GM12878 (cell line): ENCODE results near the gene WDFY4. TPM values are rescaled to one million over a fixed set of nuclear protein-coding genes. Genes with fewer than 3 reads are reported as not detected.

Source experiments
- ATAC-seq: fragments of 200-7000 bp; cut with Tn5 transposase; 3 replicates; pipeline ENCODE4 v1.9.1; 2020; ENCODE audit warnings: mild to moderate bottlenecking, moderate library complexity
- BruUV-seq: library from RNA; stranded (reverse); fragments of 400-500 nt; replicated peaks from 2 replicates; lab custom pipeline; 2021; lab: Mats Ljungman, UMichigan
- CTCF ChIA-PET: fragments of 300-600 bp; sonication (Branson Sonifier 250); formaldehyde crosslinking; extraction: SDS; loops from one replicate; lab custom pipeline; 2021; ENCODE audit warnings: inconsistent platforms; lab: Yijun Ruan, JAX
- POLR2A ChIA-PET: fragments of 350-600 bp; formaldehyde crosslinking; extraction: SDS; loops from one replicate; lab custom pipeline; 2021; ENCODE audit warnings: inconsistent platforms; lab: Charles Lee
- RAD21 ChIA-PET: fragments of 300-600 bp; sonication (Branson Sonifier 250); formaldehyde crosslinking; loops from one replicate; lab custom pipeline; 2023; ENCODE audit warnings: antibody characterized with exemption; ENCODE audit not compliant: unreplicated experiment; lab: Charles Lee
- SMC1A ChIA-PET: fragments of 300-600 bp; sonication (Branson Sonifier 250); formaldehyde crosslinking; loops from one replicate; lab custom pipeline; 2023; ENCODE audit not compliant: unreplicated experiment, uncharacterized antibody; lab: Charles Lee
- DNase-seq: peaks from one replicate; pipeline ENCODE4 v3.0.0-alpha.2; 2011; ENCODE audit warnings: low read depth, low spot score
- FAIRE-seq: peaks from 3 replicates; lab custom pipeline; 2011; peaks lifted over from hg19 to GRCh38; lab: Jason Lieb, UNC
- H2AFZ ChIP-seq: 2 replicates; pipeline ENCODE4 v1.6.0; 2011; ENCODE audit warnings: low read depth, low read length, control low read depth; ENCODE audit not compliant: control insufficient read depth
- H3K27ac ChIP-seq: 2 replicates; pipeline ENCODE4 v1.5.1; 2011; ENCODE audit warnings: control low read depth; ENCODE audit not compliant: control insufficient read depth, insufficient read depth
- H3K27me3 ChIP-seq, 2 experiments: replicated peaks in 1 of 2; 2 replicates each; pipeline versions ENCODE4 v1.6.0 to v1.6.1; 2011; ENCODE audit warnings: low read length in 1 of 2; ENCODE audit not compliant: control insufficient read depth in 2 of 2, insufficient read depth in 2 of 2
- H3K36me3 ChIP-seq, 2 experiments: 2 replicates each; pipeline ENCODE4 v1.5.1; 2011; ENCODE audit warnings: low read length in 1 of 2; ENCODE audit not compliant: control insufficient read depth in 2 of 2, insufficient read depth in 2 of 2
- H3K4me1 ChIP-seq: 2 replicates; pipeline ENCODE4 v1.6.1; 2011; ENCODE audit warnings: mild to moderate bottlenecking, low read length, moderate library complexity, mixed read lengths; ENCODE audit not compliant: control insufficient read depth, insufficient read depth
- H3K4me2 ChIP-seq: 2 replicates; pipeline ENCODE4 v1.6.0; 2011; ENCODE audit warnings: control low read depth; ENCODE audit not compliant: control insufficient read depth, insufficient read depth
- H3K4me3 ChIP-seq: fragments of 200-600 bp; sonication (generic); 2 replicates; pipeline ENCODE4 v1.5.1; 2016
- H3K79me2 ChIP-seq: 2 replicates; pipeline ENCODE4 v1.6.0; 2011; ENCODE audit warnings: low read length; ENCODE audit not compliant: control insufficient read depth, insufficient read depth
- H3K9ac ChIP-seq: 2 replicates; pipeline ENCODE4 v1.8.0; 2011; ENCODE audit warnings: low read length, control low read depth, mixed read lengths; ENCODE audit not compliant: control insufficient read depth, insufficient read depth
- H3K9me3 ChIP-seq: replicated peaks from 3 replicates; pipeline ENCODE4 v1.5.1; 2011; ENCODE audit warnings: mild to moderate bottlenecking, low read length; ENCODE audit not compliant: control insufficient read depth, insufficient read depth
- H4K20me1 ChIP-seq: 2 replicates; pipeline ENCODE4 v1.6.0; 2011; ENCODE audit not compliant: control insufficient read depth, insufficient read depth
- GATAD2B ChIP-seq: fragments of 450-650 bp; conservative IDR thresholded peaks from 2 replicates; pipeline ENCODE4 v1.6.1; 2017; ENCODE audit warnings: low read depth, mild to moderate bottlenecking, moderate library complexity
- HCFC1 ChIP-seq: fragments of 150-350 bp; IDR thresholded peaks from 2 replicates; pipeline ENCODE4 v1.6.1; 2014; ENCODE audit warnings: low read length
- HDGF ChIP-seq: fragments of 450-650 bp; IDR thresholded peaks from 2 replicates; pipeline ENCODE4 v1.6.1; 2016; ENCODE audit warnings: antibody characterized with exemption
- SUZ12 ChIP-seq: fragments of 200-600 bp; sonication (generic); IDR thresholded peaks from one replicate; pipeline ENCODE4 v1.6.1; 2018; ENCODE audit warnings: antibody characterized with exemption, mild to moderate bottlenecking; ENCODE audit not compliant: unreplicated experiment
- TCF3 ChIP-seq: IDR thresholded peaks from 2 replicates; pipeline ENCODE4 v1.6.1; 2012; ENCODE audit warnings: low read depth, mild to moderate bottlenecking, low read length, borderline replicate concordance; ENCODE audit not compliant: insufficient read depth
- ZNF622 ChIP-seq: fragments of 450-650 bp; IDR thresholded peaks from 2 replicates; pipeline ENCODE4 v1.6.1; 2017; ENCODE audit warnings: mild to moderate bottlenecking, inconsistent platforms
- WGBS: methylation state at CpG from one replicate; pipeline ENCODE4 v1.1.6; 2016; ENCODE audit warnings: low lambda C conversion rate; ENCODE audit not compliant: insufficient replicate concordance, insufficient coverage; ENCODE audit errors: missing lambda C conversion rate; 5-methylcytosine and 5-hydroxymethylcytosine counted together
- in situ Hi-C: fragments of 300-500 bp; cut with MboI; formaldehyde crosslinking; loops from 9 replicates; pipeline ENCODE4 v1.14.3; 2018; ENCODE audit warnings: mixed read lengths
- intact Hi-C: fragments of 100-400 bp; cut with micrococcal nuclease; formaldehyde crosslinking; loops from one replicate; pipeline ENCODE4 v1.14.2; 2022; ENCODE audit not compliant: unreplicated experiment
- polyA plus RNA-seq, 11 experiments: library from polyadenylated mRNA; depleted of rRNA in 4 of 11; unstranded in 6 of 11; stranded (reverse) in 5 of 11; fragments of >200 nt; fragmentation: Nextera tagmentation in 4 of 11; fragmentation: Illumina TruSeq in 1 of 11; extraction: Ambion mirVana in 4 of 11; extraction: Trizol in 1 of 11; gene quantifications; 1 replicate in 1 of 11; 2 replicates in 10 of 11; pipeline versions ENCODE4 v1.2.1 to v1.2.3, GENCODE V29; 2011 to 2016; ENCODE audit warnings: inconsistent platforms in 2 of 11, missing spikeins in 2 of 11, low read depth in 1 of 11
- total RNA-seq, 4 experiments: library from RNA; depleted of rRNA in 3 of 4; stranded (reverse); fragments of >200 nt in 3 of 4; fragmentation: Illumina TruSeq in 1 of 4; extraction: Trizol in 1 of 4; gene quantifications; 2 replicates each; pipeline versions ENCODE4 v1.2.1 to v1.2.3, GENCODE V29; 2013 to 2021
- TF ChIP-seq, protein P1 (sequence below): fragments of 450-650 bp; formaldehyde crosslinking; IDR thresholded peaks from 2 replicates; pipeline ENCODE4 v1.4.0; 2020; ENCODE audit warnings: mild to moderate bottlenecking, moderate library complexity
- TF ChIP-seq, protein P2 (sequence below): fragments of 450-650 bp; IDR thresholded peaks from 2 replicates; pipeline ENCODE4 v1.6.1; 2018; ENCODE audit warnings: borderline replicate concordance, mild to moderate bottlenecking; ENCODE audit not compliant: partially characterized antibody

The WDFY4 gene
- total and polyA plus RNA-seq, 10 of the 15 experiments (the other 5 are each of a cell fraction or from before 2014, with no cell fraction given), result 13.5 to 132 (median 47.3) TPM

GRCh38 chr10:48774416-48775205 lies 89.9 kb downstream of the WDFY4 start (continued):
- TF ChIP-seq, protein P1, sequence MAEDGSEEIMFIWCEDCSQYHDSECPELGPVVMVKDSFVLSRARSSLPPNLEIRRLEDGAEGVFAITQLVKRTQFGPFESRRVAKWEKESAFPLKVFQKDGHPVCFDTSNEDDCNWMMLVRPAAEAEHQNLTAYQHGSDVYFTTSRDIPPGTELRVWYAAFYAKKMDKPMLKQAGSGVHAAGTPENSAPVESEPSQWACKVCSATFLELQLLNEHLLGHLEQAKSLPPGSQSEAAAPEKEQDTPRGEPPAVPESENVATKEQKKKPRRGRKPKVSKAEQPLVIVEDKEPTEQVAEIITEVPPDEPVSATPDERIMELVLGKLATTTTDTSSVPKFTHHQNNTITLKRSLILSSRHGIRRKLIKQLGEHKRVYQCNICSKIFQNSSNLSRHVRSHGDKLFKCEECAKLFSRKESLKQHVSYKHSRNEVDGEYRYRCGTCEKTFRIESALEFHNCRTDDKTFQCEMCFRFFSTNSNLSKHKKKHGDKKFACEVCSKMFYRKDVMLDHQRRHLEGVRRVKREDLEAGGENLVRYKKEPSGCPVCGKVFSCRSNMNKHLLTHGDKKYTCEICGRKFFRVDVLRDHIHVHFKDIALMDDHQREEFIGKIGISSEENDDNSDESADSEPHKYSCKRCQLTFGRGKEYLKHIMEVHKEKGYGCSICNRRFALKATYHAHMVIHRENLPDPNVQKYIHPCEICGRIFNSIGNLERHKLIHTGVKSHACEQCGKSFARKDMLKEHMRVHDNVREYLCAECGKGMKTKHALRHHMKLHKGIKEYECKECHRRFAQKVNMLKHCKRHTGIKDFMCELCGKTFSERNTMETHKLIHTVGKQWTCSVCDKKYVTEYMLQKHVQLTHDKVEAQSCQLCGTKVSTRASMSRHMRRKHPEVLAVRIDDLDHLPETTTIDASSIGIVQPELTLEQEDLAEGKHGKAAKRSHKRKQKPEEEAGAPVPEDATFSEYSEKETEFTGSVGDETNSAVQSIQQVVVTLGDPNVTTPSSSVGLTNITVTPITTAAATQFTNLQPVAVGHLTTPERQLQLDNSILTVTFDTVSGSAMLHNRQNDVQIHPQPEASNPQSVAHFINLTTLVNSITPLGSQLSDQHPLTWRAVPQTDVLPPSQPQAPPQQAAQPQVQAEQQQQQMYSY (CRISPR knock-in tag), result no peak
- TF ChIP-seq, protein P2, sequence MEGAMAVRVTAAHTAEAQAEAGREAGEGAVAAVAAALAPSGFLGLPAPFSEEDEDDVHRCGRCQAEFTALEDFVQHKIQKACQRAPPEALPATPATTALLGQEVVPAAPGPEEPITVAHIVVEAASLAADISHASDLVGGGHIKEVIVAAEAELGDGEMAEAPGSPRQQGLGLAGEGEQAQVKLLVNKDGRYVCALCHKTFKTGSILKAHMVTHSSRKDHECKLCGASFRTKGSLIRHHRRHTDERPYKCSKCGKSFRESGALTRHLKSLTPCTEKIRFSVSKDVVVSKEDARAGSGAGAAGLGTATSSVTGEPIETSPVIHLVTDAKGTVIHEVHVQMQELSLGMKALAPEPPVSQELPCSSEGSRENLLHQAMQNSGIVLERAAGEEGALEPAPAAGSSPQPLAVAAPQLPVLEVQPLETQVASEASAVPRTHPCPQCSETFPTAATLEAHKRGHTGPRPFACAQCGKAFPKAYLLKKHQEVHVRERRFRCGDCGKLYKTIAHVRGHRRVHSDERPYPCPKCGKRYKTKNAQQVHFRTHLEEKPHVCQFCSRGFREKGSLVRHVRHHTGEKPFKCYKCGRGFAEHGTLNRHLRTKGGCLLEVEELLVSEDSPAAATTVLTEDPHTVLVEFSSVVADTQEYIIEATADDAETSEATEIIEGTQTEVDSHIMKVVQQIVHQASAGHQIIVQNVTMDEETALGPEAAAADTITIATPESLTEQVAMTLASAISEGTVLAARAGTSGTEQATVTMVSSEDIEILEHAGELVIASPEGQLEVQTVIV, result no peak

DNA sequence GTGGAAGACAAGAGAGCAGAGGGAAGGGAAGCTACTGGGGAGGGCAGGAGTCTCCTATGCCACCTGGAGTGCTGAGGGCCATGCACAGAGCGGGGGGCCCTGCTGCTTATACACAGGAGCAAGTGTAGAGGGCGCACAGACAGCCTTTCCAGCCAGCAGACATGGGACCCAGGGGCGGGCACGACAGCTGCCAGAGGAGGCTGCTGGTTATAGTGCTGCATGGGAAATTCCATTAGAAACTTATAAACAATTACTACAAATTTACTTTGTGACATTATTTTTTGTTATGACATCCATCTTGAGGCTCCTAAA lies 90.5 kb downstream of the WDFY4 start:
- no TSS peak for BruUV-seq

More for the DNA sequence above, 90.5 kb downstream of the WDFY4 start:
- Histone ChIP-seq H3K9me3 (no peaks in the 10 kb centered on the region; the same call in 2 of the 3 replicates), H2AFZ (no peak overlapping the region), H3K4me3 (no peak overlapping the region), H3K4me2 (no peak overlapping the region), H4K20me1 (no peaks in the 10 kb centered on the region), H3K27me3 (no peaks in the 10 kb centered on the region), H3K27ac (no peak overlapping the region), H3K36me3 (peaks cover 34 to 44% of the 10 kb centered on the region in 2 experiments), H3K4me1 (no peaks in the 10 kb centered on the region), H3K79me2 (peaks cover 1% of the 10 kb centered on the region; the same call in 1 of the 2 replicates), H3K9ac (no peak overlapping the region)
- FAIRE-seq (no peak), ATAC-seq (no peak), DNase-seq (no peak)
- ChIA-PET CTCF (no interaction called here), RAD21 (no interaction called here), POLR2A (interaction anchor here (1.1 kb wide), 1 partner anchor 10 kb away, joined by 3 read pairs; no protein-coding TSS in a partner anchor), SMC1A (interaction anchor here (0.9 kb wide), 1 partner anchor 15 kb away, joined by 3 read pairs; no protein-coding TSS in a partner anchor)
- 99% methylated on average over 4 of the region's 4 CpGs for WGBS
- in situ Hi-C loops (no loop called here), intact Hi-C loops (no loop called here)
- TF ChIP-seq SUZ12 (no peak), HCFC1 (no peak), GATAD2B (no peak), TCF3 (no peak), HDGF (no peak), ZNF622 (no peak)
